HG02981 (cell line): ENCODE results near the gene NOD1.
"Not testable (repeated sequence)": the region's sequence is repeated elsewhere in the genome, so short reads cannot be mapped to it uniquely, and the experiment has no call there.

Experiments used
- ATAC-seq: cut with Tn5 transposase; IDR thresholded peaks from one replicate; pipeline ENCODE4 v1.9.1; 2021; ENCODE audit warnings: mild to moderate bottlenecking, moderate library complexity; ENCODE audit not compliant: unreplicated experiment

Gene NOD1

GRCh38 chr7:30421647-30422196 lies 56.9 kb downstream of the NOD1 start:
- ATAC-seq, result no peak

GRCh38 chr7:30420662-30421061 lies 57.9 kb downstream of the NOD1 start:
- ATAC-seq, result no peak

GRCh38 chr7:30420080-30420479 lies 58.5 kb downstream of the NOD1 start:
- not testable (repeated sequence) for ATAC-seq

- no peak for ATAC-seq
These were observed 64.7 kb downstream of the NOD1 start for GRCh38 chr7:30413864-30414263.

GRCh38 chr7:30412782-30413504 lies 65.6 kb downstream of the NOD1 start:
- ATAC-seq, result no peak

GRCh38 chr7:30411897-30412296 lies 66.7 kb downstream of the NOD1 start:
- no peak for ATAC-seq

GRCh38 chr7:30411173-30411572 lies 67.4 kb downstream of the NOD1 start:
- ATAC-seq, result no peak

- ATAC-seq, result no peak
These were observed 71.7 kb downstream of the NOD1 start for GRCh38 chr7:30406664-30407425.

GRCh38 chr7:30405179-30405578 lies 73.4 kb downstream of the NOD1 start:
- no peak for ATAC-seq

GRCh38 chr7:30403477-30403876 lies 75.1 kb downstream of the NOD1 start:
- ATAC-seq, result no peak

- no peak for ATAC-seq
These were observed 82.2 kb downstream of the NOD1 start for GRCh38 chr7:30396389-30396788.

- ATAC-seq, result no peak
These were observed 82.9 kb downstream of the NOD1 start for GRCh38 chr7:30395676-30396075.

GRCh38 chr7:30391806-30392205 lies 86.8 kb downstream of the NOD1 start:
- no peak for ATAC-seq

- ATAC-seq, result no peak
These were observed 87.6 kb downstream of the NOD1 start for GRCh38 chr7:30390736-30391636.

GRCh38 chr7:30389791-30390190 lies 88.8 kb downstream of the NOD1 start:
- no peak for ATAC-seq

GRCh38 chr7:30382607-30383006 lies 96.0 kb downstream of the NOD1 start:
- no peak for ATAC-seq

- not testable (repeated sequence) for ATAC-seq
These were observed 97.8 kb downstream of the NOD1 start for GRCh38 chr7:30380824-30381223.

GRCh38 chr7:30380294-30380693 lies 98.3 kb downstream of the NOD1 start:
- ATAC-seq, result no peak

- no peak for ATAC-seq
These were observed 98.8 kb downstream of the NOD1 start for GRCh38 chr7:30379741-30380140.

- ATAC-seq, result no peak
These were observed 99.5 kb downstream of the NOD1 start for GRCh38 chr7:30379131-30379530.

- ATAC-seq, result no peak
These were observed 100.3 kb downstream of the NOD1 start for GRCh38 chr7:30378275-30378674.
